Brain pericyte (primary cell): ENCODE measurements around the gene ETNPPL.

Source experiments
- DNase-seq: peaks from one replicate; pipeline ENCODE4 v3.0.0-alpha.2; 2012; ENCODE audit warnings: low read depth, low spot score

ETNPPL gene

DNA sequence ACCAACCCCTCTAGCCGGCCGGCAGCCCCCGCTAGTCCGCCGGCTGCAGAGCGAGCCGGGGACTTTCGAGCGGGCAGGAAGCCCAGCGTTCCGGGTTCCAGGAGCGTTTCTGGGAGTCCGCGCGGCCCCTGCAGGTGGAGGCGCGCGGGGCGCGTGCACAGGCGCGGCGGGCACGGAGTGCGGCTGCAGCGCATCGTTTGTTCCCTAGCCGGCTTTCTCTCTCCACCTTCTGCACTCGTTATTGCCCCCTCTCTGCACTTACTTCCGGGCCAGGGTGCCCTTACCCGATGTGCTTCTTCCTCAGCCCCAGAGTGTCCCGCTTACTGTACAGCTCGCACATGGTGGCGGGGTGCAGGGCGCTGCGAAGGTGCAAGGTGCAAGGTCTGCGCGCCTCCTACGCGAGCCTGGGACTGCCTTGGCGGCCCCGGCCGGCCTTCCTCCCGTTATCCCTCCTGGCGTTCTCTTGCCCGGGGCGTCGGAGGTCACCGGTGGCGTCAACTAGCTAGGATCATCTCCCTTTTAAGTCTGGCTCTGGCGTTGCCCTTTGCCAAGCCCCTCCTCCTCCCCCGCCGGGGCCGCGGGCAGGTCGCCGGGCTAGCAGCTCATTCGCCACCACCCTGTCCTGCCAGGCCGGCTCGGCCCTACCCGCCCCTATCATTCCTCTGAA, at the start of gene ETNPPL:
Gene ETNPPL, minus strand, starts transcription at position 495 of the 667 bp plus-strand sequence. Its CDS starts 155 bp downstream, at position 340.
- DNase-seq = no peak

DNA sequence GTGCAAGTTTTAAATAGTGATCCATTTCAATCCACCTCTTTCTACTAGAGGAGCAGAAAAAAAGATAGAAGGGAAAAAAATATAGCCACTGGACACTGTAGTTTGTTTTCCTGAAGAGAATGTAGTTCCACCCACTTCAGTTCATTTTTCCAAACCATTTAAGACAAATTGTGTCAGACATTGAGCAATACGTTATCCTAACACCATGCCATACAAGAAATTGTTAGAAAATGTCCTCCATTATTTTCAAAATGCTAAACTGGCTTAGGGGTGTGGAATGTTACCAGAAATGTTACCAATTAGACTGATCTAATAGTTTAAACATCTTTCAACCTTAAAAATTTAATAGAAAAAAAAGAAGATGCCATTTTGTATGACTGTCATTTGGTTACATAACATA, 48.6 kb upstream of the ETNPPL start:
- no peak for DNase-seq

DNA sequence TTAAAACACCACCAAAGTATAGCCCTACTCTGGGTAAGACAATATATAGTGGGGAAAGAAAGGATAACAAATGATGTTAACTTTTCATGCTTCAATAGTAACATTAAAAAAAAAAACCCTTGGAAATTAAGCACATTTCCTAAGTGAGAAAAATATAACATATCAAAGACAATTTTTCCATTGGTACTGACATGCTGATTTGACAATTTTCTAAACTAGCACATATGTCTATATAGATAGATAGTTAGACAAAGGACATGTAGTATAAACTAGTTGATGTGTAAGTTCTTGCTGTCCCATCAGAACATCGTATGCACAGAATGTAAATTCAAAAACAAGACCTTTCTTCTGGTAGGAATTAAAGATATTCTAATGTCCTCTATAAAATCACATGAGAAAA, 47.2 kb upstream of the ETNPPL start:
- DNase-seq = no peak

DNA sequence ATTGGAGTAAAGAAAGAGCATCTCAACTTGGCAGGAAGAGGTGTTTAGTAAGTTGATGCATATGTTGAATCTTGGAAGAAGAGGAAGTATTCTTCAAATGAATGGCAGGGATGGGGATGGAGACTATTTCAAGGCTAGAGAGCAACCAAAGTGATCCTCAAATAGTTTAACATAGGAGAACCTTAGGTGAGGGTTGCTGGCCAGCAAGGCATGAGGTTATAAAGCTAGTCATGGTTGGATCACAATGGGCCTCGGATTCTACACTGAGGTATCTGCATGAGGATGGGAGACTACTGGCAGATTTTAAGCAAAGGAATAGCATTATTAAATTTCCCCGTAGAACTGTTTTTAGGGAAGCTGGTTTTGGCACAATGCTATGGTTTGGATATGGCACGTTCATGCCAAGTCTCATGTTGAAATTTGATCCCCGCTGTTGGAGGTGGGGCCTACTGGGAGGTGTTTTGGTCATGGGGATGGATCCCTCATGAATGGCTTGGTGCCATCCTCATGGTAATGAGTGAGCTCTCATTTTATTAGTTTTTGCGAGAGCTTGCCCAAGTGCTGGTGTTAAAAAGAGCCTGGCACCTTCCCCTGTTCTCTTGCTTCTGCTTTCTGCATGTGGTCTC, 41.9 kb upstream of the ETNPPL start:
- no peak for DNase-seq

DNA sequence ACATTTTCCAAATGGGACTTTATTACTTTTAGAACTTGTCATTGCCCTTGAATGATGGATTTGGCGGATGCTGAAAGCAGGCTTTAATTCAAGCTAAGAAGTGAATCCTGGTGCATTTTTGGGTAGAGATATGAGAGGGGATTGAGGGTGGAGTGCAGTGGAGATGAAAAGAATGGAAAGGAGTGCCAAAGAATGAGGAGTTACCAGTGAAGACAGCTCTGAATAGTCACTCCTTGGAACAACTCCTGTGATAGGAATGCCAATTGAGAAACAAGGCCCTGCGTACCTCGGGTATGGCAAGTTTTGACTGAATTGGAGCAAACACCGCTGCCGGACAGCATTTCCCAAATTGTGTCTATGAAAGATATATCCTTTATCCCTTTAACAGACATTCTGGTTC, 36.5 kb upstream of the ETNPPL start:
- no peak for DNase-seq

DNA sequence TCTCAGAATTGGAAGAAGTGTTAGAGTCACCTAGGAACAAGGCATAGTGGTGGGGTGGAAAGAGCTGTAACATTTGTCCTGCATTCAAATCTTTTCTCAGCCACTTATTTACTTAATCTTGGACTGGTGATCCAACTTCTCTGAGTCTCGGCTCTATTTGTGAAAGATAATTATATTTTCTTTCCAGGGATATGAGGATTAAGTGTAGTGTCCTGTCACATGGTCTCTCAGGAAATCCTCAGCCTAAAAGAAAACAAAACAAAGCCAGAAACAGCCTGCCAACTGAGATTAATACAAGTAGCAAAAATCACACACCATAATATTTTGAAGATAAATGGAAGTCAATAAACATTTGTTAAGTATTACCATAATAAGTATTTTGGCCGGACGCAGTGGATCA, 33.3 kb upstream of the ETNPPL start:
- no peak for DNase-seq

DNA sequence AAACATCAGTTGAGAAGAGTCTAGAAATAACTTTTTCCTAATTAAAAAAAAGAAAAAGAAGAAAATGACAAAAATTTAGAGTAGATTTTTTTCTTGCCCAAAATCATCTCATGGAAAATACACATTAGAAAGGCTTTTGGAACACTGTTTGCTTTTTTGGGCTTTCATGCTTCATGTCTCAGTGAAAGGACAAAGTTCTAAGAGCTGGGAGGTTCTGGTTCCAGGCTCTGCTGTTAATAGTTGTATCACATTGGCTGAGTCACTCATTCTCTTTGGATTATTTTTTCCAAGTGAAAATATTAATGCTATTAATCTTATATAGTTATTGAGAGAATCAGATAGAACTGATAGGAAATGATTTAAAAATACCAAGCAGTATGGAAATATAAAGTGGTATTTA, 32.9 kb upstream of the ETNPPL start:
- no peak for DNase-seq

DNA sequence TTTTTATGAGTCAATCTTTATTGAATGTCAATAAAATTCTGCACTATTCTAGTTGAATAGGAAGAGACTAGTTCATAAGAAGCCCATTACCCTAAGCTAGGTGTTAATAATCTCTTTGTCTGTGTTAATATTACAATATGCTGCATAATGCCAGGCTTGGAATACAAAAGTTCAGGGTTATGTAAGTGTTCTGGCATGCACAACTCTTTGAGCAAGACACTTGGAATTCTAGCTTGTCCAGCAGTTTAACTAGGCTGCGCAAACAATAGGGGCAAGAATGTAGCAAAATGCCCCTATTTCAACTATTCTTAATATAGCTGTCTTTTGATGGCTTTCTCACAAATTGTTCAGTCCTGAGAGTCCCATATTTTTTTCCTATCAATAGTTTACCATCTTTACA, 31.3 kb upstream of the ETNPPL start:
- DNase-seq = no peak

DNA sequence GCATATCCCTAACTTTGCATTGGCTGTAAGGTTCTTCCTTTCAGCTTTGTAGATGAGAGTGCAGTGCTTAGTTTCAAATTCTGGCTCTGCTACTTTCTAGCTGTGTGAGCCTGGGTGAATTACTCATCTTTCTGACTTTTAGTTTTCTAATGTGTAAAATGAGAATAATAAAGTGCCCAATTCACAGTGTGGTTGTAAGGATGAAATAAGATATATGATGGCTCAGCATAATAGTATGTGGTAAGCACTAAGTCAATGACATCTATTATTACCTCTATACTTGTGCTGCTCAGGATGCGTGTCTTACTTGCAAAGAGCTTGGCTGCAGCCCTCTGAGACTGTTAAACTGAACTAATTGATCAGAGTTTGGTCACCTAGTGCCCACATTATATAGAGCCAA, 30.6 kb upstream of the ETNPPL start:
- no peak for DNase-seq

DNA sequence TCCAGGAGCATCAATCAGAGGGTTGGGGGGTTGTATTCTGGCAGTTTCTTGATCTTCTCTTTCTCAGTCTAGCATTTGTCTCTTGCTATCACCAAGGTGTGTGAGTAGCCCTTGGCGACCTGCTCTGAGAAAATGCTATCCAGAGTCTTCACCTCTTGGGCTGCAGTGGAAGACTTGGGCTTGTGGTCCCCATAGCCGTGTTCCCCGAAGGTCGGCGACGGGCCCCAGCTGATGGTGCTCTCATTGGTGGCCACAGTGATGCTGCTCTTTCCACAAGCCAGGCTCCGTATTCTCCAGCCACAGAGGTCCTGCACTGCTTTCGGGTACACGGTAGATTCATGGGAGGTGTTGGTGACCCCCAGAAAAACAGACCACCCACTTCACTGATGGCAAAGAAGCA, 25.9 kb upstream of the ETNPPL start:
- DNase-seq = no peak

DNA sequence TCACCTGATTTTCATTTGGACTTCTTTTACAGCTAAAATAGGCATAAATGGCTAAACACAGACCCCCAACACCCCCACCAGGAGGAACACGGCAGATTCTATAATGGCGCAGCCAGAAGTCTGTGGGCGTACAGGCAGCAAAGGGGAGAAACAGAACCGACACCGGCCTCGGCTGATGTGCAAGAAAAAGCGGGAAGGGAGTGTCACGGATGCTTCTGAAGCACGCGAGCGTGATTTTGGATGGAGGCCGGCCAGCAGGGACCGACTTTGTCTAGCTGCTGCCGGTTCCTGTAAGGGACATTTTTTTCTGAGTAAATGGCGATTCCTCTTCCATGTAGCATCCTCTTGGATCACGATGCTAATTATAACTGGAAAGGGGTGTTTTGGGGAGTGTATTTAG, 24.9 kb upstream of the ETNPPL start:
- DNase-seq = no peak

DNA sequence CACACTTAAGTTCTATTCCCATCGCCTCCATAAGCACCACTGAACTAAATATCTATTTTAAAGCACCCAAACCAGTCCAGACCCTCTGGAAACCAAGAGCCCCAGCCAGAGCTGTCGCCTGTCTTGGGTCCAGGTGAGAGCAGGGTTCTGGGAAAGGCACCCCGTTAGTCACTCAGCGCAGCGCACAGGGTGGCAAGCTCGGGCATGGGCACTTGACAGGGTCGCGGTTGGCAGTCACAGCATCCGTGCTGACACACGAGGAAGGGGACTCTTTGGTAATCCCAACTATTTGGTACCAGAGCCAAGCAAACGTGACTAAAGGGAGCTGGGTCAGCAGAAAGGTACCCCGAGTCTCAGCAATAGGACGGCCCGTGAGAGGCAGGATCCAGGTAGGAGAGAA, 24.3 kb upstream of the ETNPPL start:
- DNase-seq = no peak

DNA sequence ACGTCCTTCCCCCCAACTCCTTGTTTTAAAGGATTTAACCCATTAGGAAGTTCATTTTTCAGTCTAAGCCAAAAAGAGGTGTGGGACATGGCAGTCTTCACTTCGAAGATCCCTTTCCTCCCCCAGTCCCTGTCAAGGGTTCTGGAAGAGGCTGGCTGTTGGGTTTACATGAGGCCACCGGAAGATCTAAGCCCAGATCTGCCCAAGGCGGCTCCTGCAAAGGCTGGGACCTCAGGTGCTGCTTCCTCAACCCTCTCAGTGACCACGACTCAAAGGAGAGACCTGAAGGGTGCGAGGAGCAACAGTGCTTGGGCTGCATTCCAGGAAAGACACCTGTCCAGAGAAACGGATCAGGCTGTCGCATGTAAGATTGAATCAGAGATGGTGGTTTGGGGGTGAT, 23.5 kb upstream of the ETNPPL start:
- DNase-seq = no peak

DNA sequence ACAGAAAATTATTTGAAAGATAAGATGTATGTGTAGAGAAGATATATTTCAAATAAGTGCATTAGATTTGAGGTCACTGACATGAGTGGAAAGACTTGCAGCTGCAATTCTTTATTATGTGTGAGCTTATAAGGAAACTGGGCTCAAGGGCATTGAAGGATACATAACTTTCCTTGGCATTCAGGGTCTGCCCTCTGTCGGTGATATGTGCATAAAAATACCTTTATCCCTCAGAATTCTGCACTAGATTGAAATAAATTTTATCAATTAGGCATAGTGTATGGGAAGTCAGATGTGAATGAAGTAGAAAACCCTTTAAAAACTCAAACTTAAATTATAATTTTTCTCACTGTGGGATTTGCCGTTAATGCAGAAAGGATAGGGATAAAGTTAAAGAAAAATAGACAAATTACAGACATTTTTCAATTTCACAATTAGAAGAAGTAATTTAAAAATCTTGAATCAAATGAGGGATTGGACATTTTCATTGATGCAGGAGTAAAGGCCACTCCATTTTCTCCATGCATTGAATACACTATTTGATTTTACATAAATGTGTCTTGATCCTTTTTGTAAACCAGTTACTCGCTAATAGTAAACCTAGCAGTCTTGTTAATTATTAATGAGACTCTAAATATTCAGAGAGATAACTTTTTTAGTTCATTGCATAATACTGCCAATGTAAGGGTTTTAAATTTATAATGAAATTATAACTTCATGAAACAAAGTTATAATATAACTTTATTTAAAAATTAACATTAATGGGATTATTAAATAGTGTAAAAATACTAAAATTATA, 21.0 kb upstream of the ETNPPL start:
- no peak for DNase-seq

DNA sequence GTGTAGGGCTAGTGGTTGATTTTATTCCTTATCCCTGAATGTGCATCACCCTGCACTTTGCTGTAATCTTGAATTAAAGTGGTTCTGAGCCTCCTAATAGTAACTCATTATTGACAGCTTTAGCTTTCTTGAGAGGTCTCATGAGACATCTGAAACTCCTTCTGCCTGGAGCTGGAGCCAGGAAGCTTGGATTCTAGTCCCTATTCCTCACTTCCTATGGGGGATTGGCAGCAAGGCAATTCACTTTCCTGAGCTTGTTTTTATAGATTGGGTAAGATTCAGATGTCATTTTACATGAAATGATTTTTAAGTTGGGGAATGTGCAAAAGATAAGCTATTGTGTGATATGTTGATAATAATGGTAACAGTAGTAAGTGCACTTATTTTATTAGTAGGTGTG, 17.1 kb upstream of the ETNPPL start:
- no peak for DNase-seq

DNA sequence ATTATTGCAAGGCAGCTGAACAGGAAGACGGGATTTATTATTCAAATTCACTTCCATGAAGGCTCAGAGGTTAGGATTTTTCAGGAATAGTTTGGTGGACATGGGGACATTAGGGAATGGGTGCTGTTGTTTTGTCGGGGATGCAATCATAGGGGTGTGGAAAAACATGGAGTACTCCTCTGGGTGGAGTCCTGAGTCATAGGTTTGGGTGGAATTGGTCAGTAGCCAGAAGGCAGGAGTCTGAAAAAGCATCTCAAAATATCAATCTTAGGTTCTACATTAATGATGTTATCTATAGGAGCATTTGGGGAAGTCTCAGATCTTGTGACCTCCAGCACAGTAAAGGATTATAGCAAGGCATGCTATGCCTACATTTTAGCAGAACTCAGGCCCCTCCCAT, 14.5 kb upstream of the ETNPPL start:
- DNase-seq = no peak

DNA sequence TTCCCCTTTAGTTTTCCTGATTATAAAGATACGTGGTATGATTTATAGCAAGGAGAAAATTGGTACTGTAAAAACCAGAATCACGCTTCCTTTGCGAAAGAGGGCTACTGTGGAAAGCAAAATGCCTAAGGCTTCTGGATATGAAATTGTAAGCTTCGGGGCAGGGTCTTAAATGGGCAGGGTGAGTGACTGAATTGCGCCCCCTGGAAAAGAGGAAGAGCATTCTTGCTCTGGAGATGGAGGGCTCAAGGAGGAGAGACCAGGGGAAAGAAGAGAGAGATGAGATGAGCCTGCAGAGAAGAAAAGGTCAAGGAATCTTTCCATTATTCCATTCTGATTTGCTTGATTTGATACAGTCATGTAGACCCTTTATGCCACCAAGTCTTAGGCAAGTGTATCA, 13.1 kb upstream of the ETNPPL start:
- no peak for DNase-seq

DNA sequence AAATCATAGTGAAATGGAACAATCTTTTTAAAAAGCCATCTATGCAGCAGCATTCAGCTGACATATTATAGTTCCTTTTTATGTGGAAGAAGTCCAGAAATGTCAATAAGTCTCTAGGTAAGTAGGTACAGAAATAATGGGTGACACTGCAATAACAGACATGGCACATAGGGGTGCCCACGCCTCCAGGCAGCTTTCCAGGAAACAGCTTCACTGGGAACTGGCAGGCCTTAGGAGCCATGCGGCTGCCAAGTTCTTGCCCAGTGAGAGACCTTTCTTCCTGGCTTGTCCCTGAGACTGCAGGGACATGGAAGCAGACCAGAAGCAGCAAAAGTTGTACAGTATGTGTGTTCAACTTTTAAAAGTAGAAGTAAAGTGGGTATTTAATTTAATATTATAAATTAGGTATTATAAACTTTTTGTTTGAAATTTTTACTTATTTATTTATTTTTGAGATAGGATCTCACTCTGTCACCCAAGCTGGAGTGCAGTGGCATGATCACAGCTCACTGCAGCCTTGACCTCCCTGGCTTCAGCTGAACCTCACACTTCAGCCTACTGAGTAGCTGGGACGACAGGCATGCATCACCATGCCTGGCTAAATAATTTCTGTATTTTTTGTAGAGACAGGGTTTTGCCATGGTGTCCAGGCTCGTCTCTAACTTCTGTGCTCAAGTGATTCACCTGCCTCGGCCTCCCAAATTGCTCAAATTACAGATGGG, 12.1 kb upstream of the ETNPPL start:
- DNase-seq = no peak

DNA sequence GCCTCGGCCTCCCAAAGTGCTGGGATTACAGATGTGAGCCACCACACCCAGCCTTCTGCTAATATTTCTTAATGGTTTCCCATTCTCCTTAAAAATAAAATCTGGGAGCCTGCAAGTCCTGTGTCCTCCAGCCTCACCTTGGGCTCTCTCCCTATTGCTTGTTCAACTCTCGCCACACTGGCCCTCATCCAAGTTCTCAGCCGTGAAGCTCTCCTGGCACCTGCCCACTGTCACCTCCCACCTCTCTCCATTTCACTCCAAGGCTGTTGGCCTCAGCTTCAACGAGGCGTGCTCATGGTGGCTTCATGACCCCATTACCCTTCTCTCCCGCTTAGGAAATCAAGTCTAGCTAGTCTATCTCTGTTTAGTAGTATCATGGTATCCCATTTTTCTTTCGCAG, 9.5 kb upstream of the ETNPPL start:
- no peak for DNase-seq

DNA sequence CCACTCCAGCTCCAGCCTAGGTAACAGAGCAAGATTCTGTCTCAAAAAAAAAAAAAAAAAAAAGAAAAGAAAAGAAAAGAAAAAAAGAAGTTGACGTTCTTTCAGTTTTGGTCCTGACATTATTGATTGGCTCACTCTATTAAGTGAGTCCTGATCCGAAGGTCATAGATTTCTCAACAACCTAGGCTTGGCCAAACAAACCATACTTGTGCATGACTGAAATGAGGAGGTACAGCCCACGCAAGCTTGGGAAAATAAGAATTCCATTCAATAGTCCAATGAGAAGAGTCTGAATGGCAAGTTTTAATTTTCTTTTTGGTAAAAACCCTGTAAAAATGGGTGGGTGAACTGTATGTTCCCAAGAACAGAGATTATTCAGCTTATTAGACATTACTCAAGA, 3.2 kb upstream of the ETNPPL start:
- no peak for DNase-seq

DNA sequence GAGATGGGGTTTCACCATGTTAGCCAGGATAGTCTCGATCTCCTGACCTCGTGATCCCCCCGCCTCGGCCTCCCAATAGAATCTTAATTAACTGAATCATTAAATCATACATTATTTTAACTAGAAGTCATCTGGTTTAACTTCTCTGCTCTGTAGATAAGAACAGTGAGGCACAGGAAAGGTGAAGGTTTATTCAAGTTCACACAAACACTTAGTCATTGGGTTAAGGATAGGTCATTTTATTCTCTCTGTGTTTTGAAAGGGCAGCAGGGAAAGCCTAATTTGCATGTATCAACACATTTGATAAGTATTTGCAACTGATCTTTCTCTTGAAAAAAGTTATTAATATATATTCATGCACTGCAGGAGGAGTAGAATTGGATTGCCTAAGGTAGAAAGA, 1.1 kb upstream of the ETNPPL start:
- DNase-seq = no peak

DNA sequence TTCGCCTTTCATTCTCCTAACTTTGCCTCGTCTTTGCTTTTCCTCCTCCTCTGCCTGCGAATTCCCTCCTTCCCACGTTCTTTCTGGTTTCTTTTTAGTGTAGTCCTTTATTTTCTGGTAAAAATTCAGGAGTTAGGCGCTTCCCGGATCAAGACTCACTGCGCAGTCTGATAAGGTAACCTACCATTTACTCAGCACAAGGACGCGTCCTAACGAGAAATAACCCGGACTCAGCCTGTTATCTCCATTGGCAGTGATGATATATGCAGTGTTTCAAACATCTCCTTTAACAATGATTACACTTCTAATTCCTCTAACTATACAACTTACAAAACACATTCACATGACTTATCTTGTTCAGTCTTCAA, 357 bp upstream of the ETNPPL start:
- DNase-seq = no peak
